Choroid plexus epithelial cell (primary cell): ENCODE data around the gene ZNF335.
A peak's percentile ranks its signal among the peaks of the same experiment; 100 is the strongest.

ENCODE experiments used
- DNase-seq: peaks from one replicate; pipeline ENCODE4 v3.0.0-alpha.2; 2010; ENCODE audit warnings: low read depth
- H3K4me3 ChIP-seq: 2 replicates; pipeline ENCODE4 v1.5.1; 2011; ENCODE audit warnings: low read depth, mild to moderate bottlenecking, control low read depth, low read length, moderate library complexity
- CTCF ChIP-seq: conservative IDR thresholded peaks from 2 replicates; pipeline ENCODE4 v1.5.1; 2011; ENCODE audit warnings: low read depth, mild to moderate bottlenecking, control low read depth, inconsistent platforms, low read length, moderate library complexity

ZNF335 gene

GRCh38 chr20:45910670-45911485 is 61.1 kb downstream of the ZNF335 start:
- H3K4me3 ChIP-seq, result peak overlapping the region; percentile 80
- TF ChIP-seq CTCF, result no peak
- DNase-seq, result peak; percentile 100

- DNase-seq, result no peak
- peak overlapping the region; percentile 47 for H3K4me3 ChIP-seq
- TF ChIP-seq CTCF, result no peak
Observed at GRCh38 chr20:45909817-45910669, 62.0 kb downstream of the ZNF335 start.

GRCh38 chr20:45909336-45909808 is 62.6 kb downstream of the ZNF335 start:
- no peak for TF ChIP-seq CTCF
- peak overlapping the region; percentile 39 for H3K4me3 ChIP-seq
- DNase-seq, result no peak

GRCh38 chr20:45908084-45908483 is 63.9 kb downstream of the ZNF335 start:
- TF ChIP-seq CTCF, result no peak
- no peak overlapping the region for H3K4me3 ChIP-seq
- DNase-seq, result no peak

GRCh38 chr20:45907219-45907948 is 64.6 kb downstream of the ZNF335 start:
- no peak overlapping the region for H3K4me3 ChIP-seq
- no peak for TF ChIP-seq CTCF
- no peak for DNase-seq

- no peak for DNase-seq
- no peak for TF ChIP-seq CTCF
- no peak overlapping the region for H3K4me3 ChIP-seq
Observed at GRCh38 chr20:45905505-45906079, 66.4 kb downstream of the ZNF335 start.
